ENCODE results near the gene ATP2B1. TPM values are rescaled to one million over a fixed set of nuclear protein-coding genes. Genes with fewer than 3 reads are reported as not detected.

ATP2B1 gene
- total RNA-seq, 2 experiments from 2014 or later, result 10.8 to 13.0 TPM

- Mint-ChIP-seq H3K4me3 (no peak overlapping the region), H3K4me1 (ENCODE audit: low read depth) (peaks cover 23% of the 10 kb centered on the region), H3K27ac (peak overlapping the region; percentile 66)
Observed at GRCh38 chr12:89597770-89598169, 110.9 kb downstream of the ATP2B1 start.

GRCh38 chr12:89597210-89597609, 111.4 kb downstream of the ATP2B1 start:
- H3K27me3 Mint-ChIP-seq (ENCODE audit: low read depth), result no peaks in the 10 kb centered on the region
- H3K9me3 Mint-ChIP-seq, result no peaks in the 10 kb centered on the region
- H3K36me3 Mint-ChIP-seq (ENCODE audit: low read depth), result peaks cover 27% of the 10 kb centered on the region
- peaks cover 23% of the 10 kb centered on the region for H3K4me1 Mint-ChIP-seq (ENCODE audit: low read depth)
- H3K4me3 Mint-ChIP-seq, result no peak overlapping the region
- CTCF ChIA-PET, result interaction anchor here (0.8 kb wide), 2 partner anchors 54 to 104 kb away, joined by 3 read pairs; no protein-coding TSS in a partner anchor
- DNase-seq, result peak; percentile 43
- H3K27ac Mint-ChIP-seq, result peak overlapping the region; percentile 66
- intact Hi-C loops (cut with micrococcal nuclease), result loop anchor here (1.0 to 5.0 kb wide), 8 partner anchors 102 to 684 kb away; no protein-coding TSS in a partner anchor

More at GRCh38 chr12:89597770-89598169, 110.9 kb downstream of the ATP2B1 start:
- intact Hi-C loops (cut with micrococcal nuclease), result loop anchor here (1.0 to 5.0 kb wide), 9 partner anchors 65 to 683 kb away; no protein-coding TSS in a partner anchor
- CTCF ChIA-PET, result interaction anchor here (0.7 to 0.9 kb wide), 3 partner anchors 10 to 54 kb away, joined by 3 to 4 read pairs (median 3); no protein-coding TSS in a partner anchor
- no peaks in the 10 kb centered on the region for H3K9me3 Mint-ChIP-seq
- DNase-seq, result no peak
- no peaks in the 10 kb centered on the region for H3K27me3 Mint-ChIP-seq (ENCODE audit: low read depth)
- peaks cover 26% of the 10 kb centered on the region for H3K36me3 Mint-ChIP-seq (ENCODE audit: low read depth)

GRCh38 chr12:89593873-89594272, 114.8 kb downstream of the ATP2B1 start:
- no peak overlapping the region for H3K4me3 Mint-ChIP-seq
- H3K4me1 Mint-ChIP-seq (ENCODE audit: low read depth), result peaks cover 24% of the 10 kb centered on the region
- no peak overlapping the region for H3K27ac Mint-ChIP-seq
- no peaks in the 10 kb centered on the region for H3K27me3 Mint-ChIP-seq (ENCODE audit: low read depth)
- intact Hi-C loops (cut with micrococcal nuclease), result no loop called here
- no peak for DNase-seq
- H3K36me3 Mint-ChIP-seq (ENCODE audit: low read depth), result peaks cover 29% of the 10 kb centered on the region
- H3K9me3 Mint-ChIP-seq, result no peaks in the 10 kb centered on the region
- CTCF ChIA-PET, result no interaction called here

GRCh38 chr12:89593233-89593632, 115.4 kb downstream of the ATP2B1 start:
- H3K4me3 Mint-ChIP-seq, result no peak overlapping the region
- peaks cover 24% of the 10 kb centered on the region for H3K36me3 Mint-ChIP-seq (ENCODE audit: low read depth)
- CTCF ChIA-PET, result interaction anchor here (0.7 kb wide), 1 partner anchor 313 kb away, joined by 3 read pairs; no protein-coding TSS in a partner anchor
- no peaks in the 10 kb centered on the region for H3K9me3 Mint-ChIP-seq
- intact Hi-C loops (cut with micrococcal nuclease), result no loop called here
- DNase-seq, result no peak
- no peaks in the 10 kb centered on the region for H3K27me3 Mint-ChIP-seq (ENCODE audit: low read depth)
- no peak overlapping the region for H3K27ac Mint-ChIP-seq
- peaks cover 18% of the 10 kb centered on the region for H3K4me1 Mint-ChIP-seq (ENCODE audit: low read depth)

- CTCF ChIA-PET, result interaction anchor here (0.9 kb wide), 1 partner anchor 1134 kb away, joined by 4 read pairs; no protein-coding TSS in a partner anchor
Observed at GRCh38 chr12:89589753-89590152, 118.9 kb downstream of the ATP2B1 start.

GRCh38 chr12:89578499-89578898, 130.1 kb downstream of the ATP2B1 start:
- intact Hi-C loops (cut with micrococcal nuclease), result no loop called here

More at GRCh38 chr12:89589753-89590152, 118.9 kb downstream of the ATP2B1 start:
- Mint-ChIP-seq H3K9me3 (no peaks in the 10 kb centered on the region), H3K27me3 (ENCODE audit: low read depth) (no peaks in the 10 kb centered on the region), H3K4me1 (ENCODE audit: low read depth) (peaks cover 5% of the 10 kb centered on the region), H3K36me3 (ENCODE audit: low read depth) (peaks cover 26% of the 10 kb centered on the region), H3K4me3 (no peak overlapping the region), H3K27ac (no peak overlapping the region)
- intact Hi-C loops (cut with micrococcal nuclease), result no loop called here
- no peak for DNase-seq

GRCh38 chr12:89576572-89577220, 131.9 kb downstream of the ATP2B1 start:
- H3K27me3 Mint-ChIP-seq (ENCODE audit: low read depth), result no peaks in the 10 kb centered on the region
- CTCF ChIA-PET, result no interaction called here
- H3K36me3 Mint-ChIP-seq (ENCODE audit: low read depth), result no peaks in the 10 kb centered on the region
- no peak overlapping the region for H3K4me3 Mint-ChIP-seq
- H3K9me3 Mint-ChIP-seq, result no peaks in the 10 kb centered on the region
- no peak overlapping the region for H3K27ac Mint-ChIP-seq
- intact Hi-C loops (cut with micrococcal nuclease), result no loop called here
- no peaks in the 10 kb centered on the region for H3K4me1 Mint-ChIP-seq (ENCODE audit: low read depth)
- DNase-seq, result no peak

More at GRCh38 chr12:89578499-89578898, 130.1 kb downstream of the ATP2B1 start:
- Mint-ChIP-seq H3K4me1 (ENCODE audit: low read depth) (no peaks in the 10 kb centered on the region), H3K36me3 (ENCODE audit: low read depth) (no peaks in the 10 kb centered on the region), H3K27me3 (ENCODE audit: low read depth) (no peaks in the 10 kb centered on the region), H3K9me3 (no peaks in the 10 kb centered on the region), H3K27ac (no peak overlapping the region), H3K4me3 (no peak overlapping the region)
- CTCF ChIA-PET, result no interaction called here
- no peak for DNase-seq

GRCh38 chr12:89575374-89575773, 133.3 kb downstream of the ATP2B1 start:
- no peak for DNase-seq
- intact Hi-C loops (cut with micrococcal nuclease), result no loop called here
- no peak overlapping the region for H3K27ac Mint-ChIP-seq
- CTCF ChIA-PET, result no interaction called here
- H3K4me3 Mint-ChIP-seq, result no peak overlapping the region
- H3K27me3 Mint-ChIP-seq (ENCODE audit: low read depth), result no peaks in the 10 kb centered on the region
- no peaks in the 10 kb centered on the region for H3K4me1 Mint-ChIP-seq (ENCODE audit: low read depth)
- H3K36me3 Mint-ChIP-seq (ENCODE audit: low read depth), result no peaks in the 10 kb centered on the region
- no peaks in the 10 kb centered on the region for H3K9me3 Mint-ChIP-seq

GRCh38 chr12:89574736-89575208, 133.9 kb downstream of the ATP2B1 start:
- intact Hi-C loops (cut with micrococcal nuclease), result no loop called here
- no peaks in the 10 kb centered on the region for H3K36me3 Mint-ChIP-seq (ENCODE audit: low read depth)
- DNase-seq, result no peak
- no peaks in the 10 kb centered on the region for H3K4me1 Mint-ChIP-seq (ENCODE audit: low read depth)
- no peak overlapping the region for H3K4me3 Mint-ChIP-seq
- H3K27ac Mint-ChIP-seq, result no peak overlapping the region
- H3K27me3 Mint-ChIP-seq (ENCODE audit: low read depth), result no peaks in the 10 kb centered on the region
- H3K9me3 Mint-ChIP-seq, result no peaks in the 10 kb centered on the region
- CTCF ChIA-PET, result interaction anchor here (0.6 kb wide), 1 partner anchor 26 kb away, joined by 3 read pairs; no protein-coding TSS in a partner anchor

GRCh38 chr12:89573051-89573810, 135.4 kb downstream of the ATP2B1 start:
- CTCF ChIA-PET, result no interaction called here

GRCh38 chr12:89571491-89572195, 137.0 kb downstream of the ATP2B1 start:
- Mint-ChIP-seq H3K4me3 (no peak overlapping the region), H3K27me3 (ENCODE audit: low read depth) (no peaks in the 10 kb centered on the region), H3K27ac (no peak overlapping the region), H3K4me1 (ENCODE audit: low read depth) (peaks cover 1% of the 10 kb centered on the region), H3K9me3 (no peaks in the 10 kb centered on the region), H3K36me3 (ENCODE audit: low read depth) (no peaks in the 10 kb centered on the region)
- CTCF ChIA-PET, result no interaction called here
- intact Hi-C loops (cut with micrococcal nuclease), result no loop called here
- no peak for DNase-seq

More at GRCh38 chr12:89573051-89573810, 135.4 kb downstream of the ATP2B1 start:
- Mint-ChIP-seq H3K4me3 (no peak overlapping the region), H3K27me3 (ENCODE audit: low read depth) (no peaks in the 10 kb centered on the region), H3K36me3 (ENCODE audit: low read depth) (no peaks in the 10 kb centered on the region), H3K27ac (no peak overlapping the region), H3K4me1 (ENCODE audit: low read depth) (no peaks in the 10 kb centered on the region), H3K9me3 (no peaks in the 10 kb centered on the region)
- intact Hi-C loops (cut with micrococcal nuclease), result no loop called here
- DNase-seq, result no peak

GRCh38 chr12:89568484-89568883, 140.2 kb downstream of the ATP2B1 start:
- Mint-ChIP-seq H3K27ac (no peak overlapping the region), H3K4me1 (ENCODE audit: low read depth) (peaks cover 3% of the 10 kb centered on the region), H3K36me3 (ENCODE audit: low read depth) (no peaks in the 10 kb centered on the region), H3K4me3 (no peak overlapping the region), H3K9me3 (no peaks in the 10 kb centered on the region), H3K27me3 (ENCODE audit: low read depth) (no peaks in the 10 kb centered on the region)
- intact Hi-C loops (cut with micrococcal nuclease), result loop anchor here (10.0 kb wide), 1 partner anchor 946 kb away; no protein-coding TSS in a partner anchor
- no peak for DNase-seq
- CTCF ChIA-PET, result no interaction called here
